DOHH2 (cell line): ENCODE data around the gene TMEM234.
A peak's percentile ranks its signal among the peaks of the same experiment; 100 is the strongest.

Experiments used
- H3F3A ChIP-seq: fragments of 200-600 bp; sonication (generic), shearing (Covaris generic); 2 replicates; pipeline ENCODE4 v1.6.0; 2016; ENCODE audit warnings: antibody characterized with exemption, mild to moderate bottlenecking; ENCODE audit not compliant: control insufficient read depth, insufficient read depth
- H3K27ac ChIP-seq: fragments of 200-600 bp; sonication (generic); 2 replicates; pipeline ENCODE4 v1.5.1; 2014; ENCODE audit warnings: low read depth, mild to moderate bottlenecking, low read length, moderate library complexity
- H3K27me3 ChIP-seq: fragments of 200-600 bp; sonication (generic); 2 replicates; pipeline ENCODE4 v1.6.1; 2014; ENCODE audit warnings: mild to moderate bottlenecking, low read length, mixed read lengths; ENCODE audit not compliant: control insufficient read depth
- H3K36me3 ChIP-seq: fragments of 200-600 bp; sonication (generic); 2 replicates; pipeline ENCODE4 v1.6.1; 2014; ENCODE audit warnings: mild to moderate bottlenecking, low read length, moderate library complexity, mixed read lengths; ENCODE audit not compliant: control insufficient read depth
- H3K4me1 ChIP-seq: fragments of 200-600 bp; sonication (generic); 2 replicates; pipeline ENCODE4 v1.6.1; 2014; ENCODE audit warnings: mild to moderate bottlenecking, low read length, mixed read lengths; ENCODE audit not compliant: control insufficient read depth
- H3K4me2 ChIP-seq: fragments of 200-600 bp; sonication (generic); 2 replicates; pipeline ENCODE4 v1.6.0; 2014; ENCODE audit warnings: mild to moderate bottlenecking, low read length, moderate library complexity
- H3K4me3 ChIP-seq: fragments of 200-600 bp; sonication (generic); 2 replicates; pipeline ENCODE4 v1.5.1; 2014; ENCODE audit warnings: mild to moderate bottlenecking, low read length, mixed read lengths
- H3K79me2 ChIP-seq: fragments of 200-600 bp; sonication (generic); 2 replicates; pipeline ENCODE4 v1.6.1; 2014; ENCODE audit warnings: mild to moderate bottlenecking, low read length, mixed read lengths; ENCODE audit not compliant: control insufficient read depth
- H3K9me2 ChIP-seq: fragments of 200-600 bp; sonication (generic); replicated peaks from 2 replicates; pipeline ENCODE4 v1.6.1; 2014; ENCODE audit warnings: mild to moderate bottlenecking, low read length, mixed read lengths; ENCODE audit not compliant: control insufficient read depth
- H3K9me3 ChIP-seq: fragments of 200-600 bp; sonication (generic); 2 replicates; pipeline ENCODE4 v1.6.1; 2014; ENCODE audit warnings: antibody characterized with exemption, low read length, mixed read lengths; ENCODE audit not compliant: control insufficient read depth, insufficient read depth
- H4K20me1 ChIP-seq: fragments of 200-600 bp; sonication (generic); 2 replicates; pipeline ENCODE4 v1.6.0; 2014; ENCODE audit warnings: low read depth, mild to moderate bottlenecking, antibody characterized with exemption, low read length, moderate library complexity; ENCODE audit not compliant: control insufficient read depth, insufficient read depth
- CTCF ChIP-seq: fragments of 200-600 bp; sonication (generic); IDR thresholded peaks from one replicate; pipeline ENCODE4 v1.5.1; 2014; ENCODE audit warnings: antibody characterized with exemption, mild to moderate bottlenecking, low read depth, low read length; ENCODE audit not compliant: poor library complexity, severe bottlenecking
- EZH2phosphoT487 ChIP-seq: fragments of 200-600 bp; sonication (generic); IDR thresholded peaks from 2 replicates; pipeline ENCODE4 v1.6.1; 2017; ENCODE audit warnings: borderline replicate concordance, mild to moderate bottlenecking, antibody characterized with exemption, low read length, moderate library complexity, mixed read lengths

The TMEM234 gene

GRCh38 chr1:32228771-32229170 lies 6.6 kb upstream of the TMEM234 start:
- no peaks in the 10 kb centered on the region for H3K9me2 ChIP-seq
- H3K27me3 ChIP-seq = no peaks in the 10 kb centered on the region
- peaks cover 73% of the 10 kb centered on the region for H3K36me3 ChIP-seq
- no peaks in the 10 kb centered on the region for H4K20me1 ChIP-seq
- peaks cover 4% of the 10 kb centered on the region for H3K4me1 ChIP-seq
- no peak for TF ChIP-seq CTCF
- no peak overlapping the region for H3K4me3 ChIP-seq
- peaks cover 11% of the 10 kb centered on the region for H3F3A ChIP-seq
- H3K27ac ChIP-seq = no peak overlapping the region
- no peak overlapping the region for H3K4me2 ChIP-seq
- H3K79me2 ChIP-seq = peaks cover 11% of the 10 kb centered on the region
- no peaks in the 10 kb centered on the region for H3K9me3 ChIP-seq

GRCh38 chr1:32224285-32224684 lies 2.1 kb upstream of the TMEM234 start:
- Histone ChIP-seq H3K27ac (no peak overlapping the region), H3K4me1 (peaks cover 30% of the 10 kb centered on the region), H3F3A (0 out of 2 replicates have a peak, but pooled peaks cover 2% of the 10 kb centered on the region), H4K20me1 (no peaks in the 10 kb centered on the region), H3K9me3 (no peaks in the 10 kb centered on the region), H3K79me2 (peaks cover 42% of the 10 kb centered on the region), H3K27me3 (no peaks in the 10 kb centered on the region), H3K4me2 (peak overlapping the region; percentile 76; the same call in 1 of the 2 replicates), H3K4me3 (no peak overlapping the region), H3K36me3 (peaks cover 58% of the 10 kb centered on the region), H3K9me2 (no peaks in the 10 kb centered on the region)
- TF ChIP-seq EZH2phosphoT487 = no peak
- TF ChIP-seq CTCF = no peak

GRCh38 chr1:32223683-32224082 lies 1.5 kb upstream of the TMEM234 start:
- Histone ChIP-seq H3K36me3 (peaks cover 53% of the 10 kb centered on the region), H3K79me2 (peaks cover 42% of the 10 kb centered on the region), H3K27me3 (no peaks in the 10 kb centered on the region), H3K9me2 (no peaks in the 10 kb centered on the region), H3K9me3 (no peaks in the 10 kb centered on the region), H4K20me1 (no peaks in the 10 kb centered on the region), H3K4me3 (peak overlapping the region; percentile 99), H3F3A (0 out of 2 replicates have a peak, but pooled peaks cover 2% of the 10 kb centered on the region), H3K27ac (no peak overlapping the region), H3K4me1 (peaks cover 30% of the 10 kb centered on the region), H3K4me2 (peak overlapping the region; percentile 76)
- TF ChIP-seq EZH2phosphoT487 (no peak), CTCF (no peak)
